Rectal smooth muscle tissue (tissue), 1 donor: ENCODE data around the gene CITED1.
A peak's percentile ranks its signal among the peaks of the same experiment; 100 is the strongest.

ENCODE experiments used
- H3K27ac ChIP-seq: one replicate; pipeline ENCODE4 v1.7.0; 2013; ENCODE audit warnings: low read depth, low read length, inconsistent platforms
- H3K27me3 ChIP-seq: one replicate; pipeline ENCODE4 v1.7.0; 2013; ENCODE audit warnings: low read length; ENCODE audit not compliant: control insufficient read depth, insufficient read depth
- H3K36me3 ChIP-seq: one replicate; pipeline ENCODE4 v1.7.0; 2013; ENCODE audit warnings: low read length; ENCODE audit not compliant: control insufficient read depth, insufficient read depth
- H3K4me1 ChIP-seq: one replicate; pipeline ENCODE4 v1.7.0; 2013; ENCODE audit warnings: low read length; ENCODE audit not compliant: control insufficient read depth, insufficient read depth
- H3K4me3 ChIP-seq: one replicate; pipeline ENCODE4 v1.7.0; 2013; ENCODE audit warnings: low read length
- H3K9ac ChIP-seq: one replicate; pipeline ENCODE4 v1.7.0; 2013; ENCODE audit warnings: low read length

CITED1 gene, protein sequence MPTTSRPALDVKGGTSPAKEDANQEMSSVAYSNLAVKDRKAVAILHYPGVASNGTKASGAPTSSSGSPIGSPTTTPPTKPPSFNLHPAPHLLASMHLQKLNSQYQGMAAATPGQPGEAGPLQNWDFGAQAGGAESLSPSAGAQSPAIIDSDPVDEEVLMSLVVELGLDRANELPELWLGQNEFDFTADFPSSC

DNA sequence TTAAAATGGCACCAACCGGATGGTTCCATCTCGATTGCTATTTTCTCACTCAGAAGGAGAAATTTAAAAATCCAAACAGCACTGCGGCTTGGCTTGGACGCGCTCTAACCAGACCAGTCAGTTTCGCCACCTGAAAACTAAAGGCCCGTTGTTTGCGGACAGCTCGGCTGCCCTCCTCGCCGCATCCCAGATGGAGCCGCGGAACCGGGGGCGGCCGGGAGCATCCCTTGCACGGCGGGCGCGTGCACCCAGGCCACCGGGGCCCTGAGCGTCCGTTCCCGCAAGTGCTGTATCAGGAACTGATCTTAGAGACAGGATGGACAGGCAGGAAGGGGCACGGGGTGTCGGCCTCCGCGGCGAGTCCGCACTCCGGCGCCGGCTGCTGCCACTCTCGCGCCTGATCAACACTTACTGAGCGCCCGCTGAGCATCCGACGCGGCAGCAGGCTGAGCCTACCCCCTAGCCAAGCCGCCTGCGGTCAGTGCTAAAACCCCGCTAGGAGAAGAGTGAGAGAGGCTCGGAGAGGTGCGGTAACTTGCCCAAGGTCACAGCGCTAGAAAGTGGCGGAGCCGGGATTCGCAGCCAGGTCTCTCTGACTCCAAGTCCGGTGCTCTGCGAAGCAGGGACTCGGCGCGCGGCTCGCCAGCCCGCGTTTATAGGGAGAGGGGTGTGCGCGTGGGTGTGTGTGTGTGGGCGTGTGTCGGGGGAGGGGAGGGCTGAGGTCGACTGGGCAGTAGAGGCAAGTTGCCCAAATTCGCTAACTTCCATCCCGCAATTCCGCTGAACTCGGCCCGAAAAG is at the start of gene CITED1:
Gene CITED1, minus strand, starts transcription at position 629 of the 799 bp plus-strand sequence. CDS start 3,045 bp downstream, outside the sequence.
- Histone ChIP-seq H3K27me3 (peaks cover 33% of the 10 kb centered on the region), H3K9ac (no peak within 1 kb of the TSS), H3K27ac (no peak within 1 kb of the TSS), H3K4me3 (peak within 1 kb of the TSS; percentile 69), H3K36me3 (no peaks in the 10 kb centered on the region), H3K4me1 (peaks cover 13% of the 10 kb centered on the region)

- H3K9ac ChIP-seq: no peak overlapping the region
- no peaks in the 10 kb centered on the region for H3K36me3 ChIP-seq
- H3K4me1 ChIP-seq: no peaks in the 10 kb centered on the region
- H3K27ac ChIP-seq: no peak overlapping the region
- peaks cover 2% of the 10 kb centered on the region for H3K27me3 ChIP-seq
- no peak overlapping the region for H3K4me3 ChIP-seq
Measured at GRCh38 chrX:72352786-72353185, 47.1 kb upstream of the CITED1 start.

DNA sequence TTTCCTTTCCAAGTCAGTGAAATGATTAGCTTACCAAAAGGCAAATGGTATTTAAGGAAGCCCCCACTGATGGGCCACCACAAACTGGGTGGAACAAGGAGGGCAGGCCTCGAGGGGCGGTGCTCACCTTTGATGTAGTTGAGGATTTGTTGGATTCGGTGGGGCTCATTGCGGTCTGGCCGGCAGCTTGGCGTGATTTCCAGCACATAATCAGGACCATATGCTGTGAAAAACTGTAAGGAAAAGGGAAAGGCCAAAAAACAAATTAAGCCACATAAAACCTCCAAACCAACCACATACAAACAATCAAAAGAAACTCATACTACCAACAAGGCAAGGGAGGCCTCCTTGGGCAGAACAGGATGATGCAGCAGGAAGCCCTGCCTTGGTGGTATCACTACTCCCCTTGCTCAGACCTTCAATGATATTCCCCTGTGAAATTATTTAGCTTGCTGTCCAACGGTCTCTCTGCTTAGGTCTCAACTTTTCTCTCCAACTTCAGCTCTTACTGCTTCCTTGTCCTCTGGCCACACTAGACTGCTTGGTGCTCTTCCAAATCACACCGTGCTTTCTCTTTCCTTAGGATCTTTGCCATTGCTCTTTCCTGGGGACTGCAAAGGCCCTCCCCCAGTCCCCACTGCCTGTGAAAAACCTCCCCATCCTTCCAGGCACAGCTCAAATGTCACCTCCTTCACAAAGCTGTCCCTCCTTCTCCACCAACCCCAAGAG is 46.1 kb upstream of the CITED1 start:
- Histone ChIP-seq H3K4me3 (no peak overlapping the region), H3K27ac (no peak overlapping the region), H3K4me1 (no peaks in the 10 kb centered on the region), H3K36me3 (no peaks in the 10 kb centered on the region), H3K9ac (no peak overlapping the region), H3K27me3 (no peaks in the 10 kb centered on the region)

GRCh38 chrX:72349190-72349589 is 43.5 kb upstream of the CITED1 start:
- H3K36me3 ChIP-seq: no peaks in the 10 kb centered on the region
- no peaks in the 10 kb centered on the region for H3K27me3 ChIP-seq
- no peak overlapping the region for H3K4me3 ChIP-seq
- H3K9ac ChIP-seq: no peak overlapping the region
- no peak overlapping the region for H3K27ac ChIP-seq
- H3K4me1 ChIP-seq: no peaks in the 10 kb centered on the region

DNA sequence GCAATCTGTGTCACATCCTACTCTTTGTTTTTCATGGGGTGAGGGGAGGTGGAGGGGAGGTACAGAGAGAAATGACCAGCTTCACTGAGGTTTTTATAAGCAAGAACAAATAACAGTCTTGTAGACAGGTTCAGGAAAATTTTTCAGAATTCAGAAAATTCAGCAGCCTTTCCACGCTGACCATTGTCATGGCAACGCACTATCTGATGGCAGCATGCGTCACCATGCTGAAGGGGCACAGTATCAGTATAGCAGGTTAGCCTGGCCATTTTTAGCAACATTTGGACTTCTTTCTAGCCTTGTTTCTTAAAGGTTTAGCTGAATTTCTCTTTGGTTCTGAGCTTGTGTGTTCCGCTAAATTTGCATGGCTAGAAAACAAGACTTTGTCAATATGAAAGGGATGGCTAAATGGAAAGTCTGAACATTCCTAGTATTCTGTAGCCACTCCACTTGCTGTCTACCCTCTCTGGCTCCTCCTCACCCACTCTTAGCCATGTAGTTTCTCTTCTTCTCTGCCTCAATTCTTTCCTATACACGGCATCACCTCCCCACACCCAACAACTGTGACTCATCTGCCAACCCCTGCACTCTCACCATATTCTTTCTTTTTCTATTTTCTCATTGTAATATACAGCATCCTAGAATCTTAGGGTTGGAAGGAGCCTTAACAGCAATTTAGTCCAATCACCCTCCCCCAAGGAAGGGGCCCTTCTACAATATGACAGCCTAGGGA is 42.7 kb upstream of the CITED1 start:
- H3K9ac ChIP-seq: no peak overlapping the region
- H3K27me3 ChIP-seq: no peaks in the 10 kb centered on the region
- H3K4me3 ChIP-seq: no peak overlapping the region
- H3K36me3 ChIP-seq: no peaks in the 10 kb centered on the region
- H3K27ac ChIP-seq: no peak overlapping the region
- no peaks in the 10 kb centered on the region for H3K4me1 ChIP-seq

DNA sequence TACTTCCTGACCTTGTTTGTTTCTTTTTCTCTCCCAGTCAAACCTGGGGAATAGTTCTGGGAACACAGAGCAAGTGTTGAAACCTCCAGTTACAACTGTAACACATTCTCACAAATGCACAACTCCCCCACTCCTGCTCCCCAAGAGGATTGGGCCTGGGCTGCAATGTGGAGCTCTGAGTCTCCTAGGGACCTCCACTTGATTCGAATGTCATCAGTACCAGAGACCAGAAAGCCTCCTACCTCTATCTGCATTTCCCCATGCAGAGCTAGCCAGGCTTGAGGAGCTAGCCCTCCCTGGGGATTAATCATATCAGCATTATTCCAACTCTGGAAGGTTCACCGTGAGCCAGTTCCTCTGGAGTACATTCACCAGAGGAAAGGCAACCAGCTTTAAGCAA is 41.7 kb upstream of the CITED1 start:
- no peaks in the 10 kb centered on the region for H3K27me3 ChIP-seq
- H3K4me1 ChIP-seq: no peaks in the 10 kb centered on the region
- H3K9ac ChIP-seq: no peak overlapping the region
- H3K27ac ChIP-seq: no peak overlapping the region
- no peaks in the 10 kb centered on the region for H3K36me3 ChIP-seq
- H3K4me3 ChIP-seq: no peak overlapping the region

DNA sequence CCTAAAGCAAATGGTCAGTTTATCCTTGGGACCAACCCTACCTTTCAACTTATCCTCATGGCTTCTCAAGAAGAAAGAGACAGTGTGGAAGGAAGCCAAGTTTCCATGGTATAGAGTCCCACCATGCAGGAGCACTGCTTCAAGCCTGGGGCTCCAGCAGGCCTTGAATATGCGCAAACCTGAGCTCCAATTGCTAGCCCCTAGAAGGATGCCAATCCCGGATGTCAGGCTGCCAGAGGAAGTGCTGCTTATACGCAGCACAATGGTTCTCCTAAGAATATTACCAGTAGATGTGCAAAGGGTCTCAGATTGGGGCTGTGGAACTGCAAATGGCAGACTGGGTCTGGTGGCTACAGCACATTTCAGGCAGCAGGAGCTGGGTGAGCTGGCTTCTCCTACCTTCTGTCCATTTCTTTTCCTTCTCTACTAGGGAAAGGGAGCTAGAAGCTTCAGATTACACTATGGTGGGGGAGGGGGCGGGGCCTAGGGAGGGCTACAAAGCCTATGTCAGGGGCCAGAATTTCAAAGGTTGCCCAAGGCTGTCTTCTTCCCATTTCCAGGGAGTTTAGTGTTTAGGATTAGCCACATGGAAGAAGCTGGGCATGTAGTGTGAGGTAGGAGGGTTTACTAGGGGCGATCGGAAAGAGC is 40.7 kb upstream of the CITED1 start:
- Histone ChIP-seq H3K27me3 (no peaks in the 10 kb centered on the region), H3K4me3 (no peak overlapping the region), H3K9ac (no peak overlapping the region), H3K36me3 (no peaks in the 10 kb centered on the region), H3K4me1 (no peaks in the 10 kb centered on the region), H3K27ac (no peak overlapping the region)

GRCh38 chrX:72340626-72341025 is 34.9 kb upstream of the CITED1 start:
- H3K27me3 ChIP-seq: no peaks in the 10 kb centered on the region

DNA sequence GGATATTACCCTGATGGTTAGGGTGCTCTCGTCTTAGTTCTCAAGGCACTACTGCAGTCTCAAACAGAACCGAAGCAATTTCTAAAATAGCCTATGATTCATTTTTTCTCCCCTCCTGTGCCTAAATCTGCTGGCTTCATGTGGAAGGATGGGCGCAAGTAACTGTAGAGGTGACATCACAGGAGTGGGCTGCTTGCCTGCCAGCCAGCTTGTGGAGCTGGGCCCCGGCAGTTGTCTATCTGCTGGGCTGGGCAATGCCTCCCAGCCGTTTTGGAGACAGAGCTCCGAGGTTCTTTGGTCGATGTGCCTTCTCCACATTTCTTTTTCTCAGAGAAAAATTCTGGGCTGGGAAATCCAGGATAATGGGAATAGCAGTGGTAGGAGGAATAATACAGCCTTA is 34.3 kb upstream of the CITED1 start:
- H3K4me1 ChIP-seq: no peaks in the 10 kb centered on the region
- no peak overlapping the region for H3K4me3 ChIP-seq
- H3K36me3 ChIP-seq: no peaks in the 10 kb centered on the region
- no peak overlapping the region for H3K9ac ChIP-seq
- H3K27me3 ChIP-seq: no peaks in the 10 kb centered on the region
- no peak overlapping the region for H3K27ac ChIP-seq

More at GRCh38 chrX:72340626-72341025, 34.9 kb upstream of the CITED1 start:
- Histone ChIP-seq H3K4me3 (no peak overlapping the region), H3K9ac (no peak overlapping the region), H3K36me3 (no peaks in the 10 kb centered on the region), H3K27ac (no peak overlapping the region), H3K4me1 (no peaks in the 10 kb centered on the region)

GRCh38 chrX:72330131-72330530 is 24.4 kb upstream of the CITED1 start:
- Histone ChIP-seq H3K27me3 (no peaks in the 10 kb centered on the region), H3K9ac (no peak overlapping the region), H3K4me1 (no peaks in the 10 kb centered on the region), H3K27ac (no peak overlapping the region), H3K4me3 (no peak overlapping the region), H3K36me3 (no peaks in the 10 kb centered on the region)

DNA sequence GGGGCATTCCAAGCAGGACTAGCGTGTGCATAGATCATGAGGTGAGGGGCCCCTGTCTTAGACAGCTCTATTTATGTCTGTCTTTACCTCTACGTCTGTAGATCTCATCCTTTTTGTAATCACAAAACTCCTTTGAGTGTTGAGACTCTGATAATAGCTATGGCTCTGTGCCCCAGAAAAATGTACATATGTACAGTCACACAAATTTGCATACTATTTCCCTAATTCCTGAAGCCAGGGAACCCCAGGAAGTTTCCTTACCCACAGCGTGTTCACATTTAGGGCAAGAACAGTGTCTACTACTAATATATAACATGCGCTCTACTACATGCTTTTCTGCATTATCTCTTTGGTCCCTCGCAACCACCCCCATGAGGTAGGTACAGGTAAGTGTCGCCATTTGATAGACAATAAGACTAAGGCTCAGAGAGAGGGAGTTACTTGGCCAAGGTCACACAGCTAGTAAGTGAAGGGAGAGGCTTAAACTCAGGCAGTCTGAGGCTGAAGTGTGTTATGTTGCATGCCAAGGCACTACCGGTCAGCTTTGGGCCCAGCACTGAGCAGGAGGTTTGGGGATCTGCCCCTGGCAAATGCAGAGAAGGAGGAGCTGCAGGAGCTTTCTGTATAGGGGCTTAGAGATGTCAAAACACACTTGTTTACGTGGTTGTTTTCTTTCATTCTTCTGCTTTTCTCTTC is 21.0 kb upstream of the CITED1 start:
- Histone ChIP-seq H3K27ac (no peak overlapping the region), H3K27me3 (no peaks in the 10 kb centered on the region), H3K4me3 (no peak overlapping the region), H3K9ac (no peak overlapping the region), H3K4me1 (no peaks in the 10 kb centered on the region), H3K36me3 (no peaks in the 10 kb centered on the region)
